Sigmoid colon (tissue), 4 donors: ENCODE measurements around the gene CD274.

ENCODE experiments used
- EP300 ChIP-seq, 4 donors: sonication (generic); formaldehyde crosslinking; IDR thresholded peaks; one replicate each; pipeline ENCODE4 v1.6.1; 2017; ENCODE audit warnings: antibody characterized with exemption in 4 of 4
- POLR2A ChIP-seq, 2 donors: fragments of 450-650 bp; IDR thresholded peaks; one replicate each; pipeline ENCODE4 v1.6.1; 2016; ENCODE audit warnings: antibody characterized with exemption in 2 of 2, mild to moderate bottlenecking in 2 of 2, moderate library complexity in 2 of 2
- POLR2AphosphoS5 ChIP-seq, 4 donors: sonication (generic); formaldehyde crosslinking; IDR thresholded peaks; one replicate each; pipeline ENCODE4 v1.6.1; 2017; ENCODE audit warnings: antibody characterized with exemption in 4 of 4
- TF ChIP-seq, protein P1 (sequence below), 4 experiments: fragments of 450-650 bp in 3 of 4; fragments of 200-600 bp in 1 of 4; IDR thresholded peaks; one replicate each; pipeline ENCODE4 v1.5.1; 2016 to 2019; ENCODE audit warnings: antibody characterized with exemption in 4 of 4, mild to moderate bottlenecking in 3 of 4, moderate library complexity in 2 of 4

DNA sequence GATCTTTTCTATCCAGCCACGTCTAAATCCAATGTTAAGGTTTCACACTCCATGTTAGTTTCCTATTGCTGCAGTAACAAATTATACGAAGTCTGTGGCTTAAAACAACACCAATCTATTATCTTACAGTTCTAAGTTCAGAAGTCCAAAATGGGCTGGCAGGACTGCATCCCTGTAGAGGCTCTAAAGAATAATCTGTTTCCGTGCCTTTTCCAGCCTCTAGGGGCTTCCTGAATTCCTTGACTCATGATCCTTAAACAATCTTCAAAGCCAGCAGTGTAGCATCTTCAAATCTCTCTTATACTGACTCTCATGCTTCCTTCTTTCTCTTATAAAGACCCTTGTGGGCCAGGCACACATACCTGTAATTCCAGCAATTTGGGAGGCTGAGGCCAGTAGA, 19.4 kb upstream of the CD274 start:
- TF ChIP-seq, protein P1, sequence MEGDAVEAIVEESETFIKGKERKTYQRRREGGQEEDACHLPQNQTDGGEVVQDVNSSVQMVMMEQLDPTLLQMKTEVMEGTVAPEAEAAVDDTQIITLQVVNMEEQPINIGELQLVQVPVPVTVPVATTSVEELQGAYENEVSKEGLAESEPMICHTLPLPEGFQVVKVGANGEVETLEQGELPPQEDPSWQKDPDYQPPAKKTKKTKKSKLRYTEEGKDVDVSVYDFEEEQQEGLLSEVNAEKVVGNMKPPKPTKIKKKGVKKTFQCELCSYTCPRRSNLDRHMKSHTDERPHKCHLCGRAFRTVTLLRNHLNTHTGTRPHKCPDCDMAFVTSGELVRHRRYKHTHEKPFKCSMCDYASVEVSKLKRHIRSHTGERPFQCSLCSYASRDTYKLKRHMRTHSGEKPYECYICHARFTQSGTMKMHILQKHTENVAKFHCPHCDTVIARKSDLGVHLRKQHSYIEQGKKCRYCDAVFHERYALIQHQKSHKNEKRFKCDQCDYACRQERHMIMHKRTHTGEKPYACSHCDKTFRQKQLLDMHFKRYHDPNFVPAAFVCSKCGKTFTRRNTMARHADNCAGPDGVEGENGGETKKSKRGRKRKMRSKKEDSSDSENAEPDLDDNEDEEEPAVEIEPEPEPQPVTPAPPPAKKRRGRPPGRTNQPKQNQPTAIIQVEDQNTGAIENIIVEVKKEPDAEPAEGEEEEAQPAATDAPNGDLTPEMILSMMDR (IDR thresholded peaks at IDR 0.05): no peak
- no peak for TF ChIP-seq POLR2A (IDR thresholded peaks at IDR 0.05)
- TF ChIP-seq EP300 (IDR thresholded peaks at IDR 0.05): no peak
- TF ChIP-seq POLR2AphosphoS5 (IDR thresholded peaks at IDR 0.05): no peak
